ENCODE data around the gene SQSTM1. TPM values are rescaled to one million over a fixed set of nuclear protein-coding genes. Genes with fewer than 3 reads are reported as not detected.

The SQSTM1 gene
- total RNA-seq, 1 experiment from 2014 or later = 341 TPM

- H4K20me1 ChIP-seq (ENCODE audit: low read length) = no peaks in the 10 kb centered on the region
- BruUV-seq (replicated peaks) = no TSS peak
- no peak for TF ChIP-seq EZH2 (IDR thresholded peaks at IDR 0.05; ENCODE audit: low read length, unreplicated experiment)
- TF ChIP-seq CTCF (conservative IDR thresholded peaks at IDR 0.05; ENCODE audit: low read depth, low read length) = peak; percentile 22; the same call in 1 of the 2 replicates
- no peak for TF ChIP-seq EZH2phosphoT487 (IDR thresholded peaks at IDR 0.05; ENCODE audit: borderline replicate concordance, low read length)
- H3K9me3 ChIP-seq (ENCODE audit: low read length) = no peaks in the 10 kb centered on the region
- CTCF ChIA-PET = no interaction called here
- H2AFZ ChIP-seq (ENCODE audit: low read length) = no peak overlapping the region
- H3K27me3 ChIP-seq (ENCODE audit: low read length) = no peaks in the 10 kb centered on the region
- no peak overlapping the region for H3K4me2 ChIP-seq (ENCODE audit: low read length)
- H3K27ac ChIP-seq (ENCODE audit: low read length) = no peak overlapping the region
- H3K79me2 ChIP-seq (ENCODE audit: low read length) = no peaks in the 10 kb centered on the region
- H3F3A ChIP-seq (ENCODE audit: low read length, unreplicated experiment) = no peaks in the 10 kb centered on the region
- intact Hi-C loops (cut with micrococcal nuclease) = no loop called here
- POLR2A ChIA-PET (ENCODE audit: unreplicated experiment) = no interaction called here
- no peaks in the 10 kb centered on the region for H3K9me2 ChIP-seq (replicated peaks; ENCODE audit: low read length)
- no peak overlapping the region for H3K9ac ChIP-seq (ENCODE audit: low read length)
- H3K4me3 ChIP-seq (ENCODE audit: low read length) = no peak overlapping the region
- no peaks in the 10 kb centered on the region; the same call in 1 of the 2 replicates for H3K36me3 ChIP-seq (ENCODE audit: low read depth, low read length)
- ATAC-seq = peak; percentile 30; the same call in 1 of the 2 replicates
- no peaks in the 10 kb centered on the region for H3K4me1 ChIP-seq (ENCODE audit: insufficient read depth, low read length)
- no peak for DNase-seq
Observed at GRCh38 chr5:179866241-179867078, 45.8 kb downstream of the SQSTM1 start.

- H3K4me2 ChIP-seq (ENCODE audit: low read length) = no peak overlapping the region
- H3K27me3 ChIP-seq (ENCODE audit: low read length) = no peaks in the 10 kb centered on the region
- CTCF ChIA-PET = no interaction called here
- intact Hi-C loops (cut with micrococcal nuclease) = no loop called here
- POLR2A ChIA-PET (ENCODE audit: unreplicated experiment) = no interaction called here
- TF ChIP-seq EZH2 (IDR thresholded peaks at IDR 0.05; ENCODE audit: low read length, unreplicated experiment) (no peak), CTCF (conservative IDR thresholded peaks at IDR 0.05; ENCODE audit: low read depth, low read length) (no peak), EZH2phosphoT487 (IDR thresholded peaks at IDR 0.05; ENCODE audit: borderline replicate concordance, low read length) (no peak)
- no peak overlapping the region for H3K4me3 ChIP-seq (ENCODE audit: low read length)
- DNase-seq = no peak
- no peaks in the 10 kb centered on the region; the same call in 1 of the 2 replicates for H3K36me3 ChIP-seq (ENCODE audit: low read depth, low read length)
- ATAC-seq = no peak
- no TSS peak for BruUV-seq (replicated peaks)
- no peaks in the 10 kb centered on the region for H3K9me3 ChIP-seq (ENCODE audit: low read length)
- no peak overlapping the region for H3K9ac ChIP-seq (ENCODE audit: low read length)
- H3F3A ChIP-seq (ENCODE audit: low read length, unreplicated experiment) = no peaks in the 10 kb centered on the region
- no peaks in the 10 kb centered on the region for H4K20me1 ChIP-seq (ENCODE audit: low read length)
- no peaks in the 10 kb centered on the region for H3K9me2 ChIP-seq (replicated peaks; ENCODE audit: low read length)
- H3K79me2 ChIP-seq (ENCODE audit: low read length) = no peaks in the 10 kb centered on the region
- H3K27ac ChIP-seq (ENCODE audit: low read length) = no peak overlapping the region
- H2AFZ ChIP-seq (ENCODE audit: low read length) = no peak overlapping the region
- no peaks in the 10 kb centered on the region for H3K4me1 ChIP-seq (ENCODE audit: insufficient read depth, low read length)
Observed at GRCh38 chr5:179867079-179867465, 46.4 kb downstream of the SQSTM1 start.

GRCh38 chr5:179867476-179867875, 46.8 kb downstream of the SQSTM1 start:
- ATAC-seq (no peak), DNase-seq (no peak)
- Histone ChIP-seq H3K9me2 (replicated peaks; ENCODE audit: low read length) (no peaks in the 10 kb centered on the region), H2AFZ (ENCODE audit: low read length) (no peak overlapping the region), H3K36me3 (ENCODE audit: low read depth, low read length) (no peaks in the 10 kb centered on the region; the same call in 1 of the 2 replicates), H3K79me2 (ENCODE audit: low read length) (no peaks in the 10 kb centered on the region), H3K4me2 (ENCODE audit: low read length) (no peak overlapping the region), H3K4me1 (ENCODE audit: insufficient read depth, low read length) (no peaks in the 10 kb centered on the region), H3K27ac (ENCODE audit: low read length) (no peak overlapping the region), H3F3A (ENCODE audit: low read length, unreplicated experiment) (no peaks in the 10 kb centered on the region), H3K27me3 (ENCODE audit: low read length) (no peaks in the 10 kb centered on the region), H3K9me3 (ENCODE audit: low read length) (no peaks in the 10 kb centered on the region), H4K20me1 (ENCODE audit: low read length) (no peaks in the 10 kb centered on the region), H3K4me3 (ENCODE audit: low read length) (no peak overlapping the region), H3K9ac (ENCODE audit: low read length) (no peak overlapping the region)
- intact Hi-C loops (cut with micrococcal nuclease) = no loop called here
- ChIA-PET CTCF (no interaction called here), POLR2A (ENCODE audit: unreplicated experiment) (interaction anchor here (0.5 kb wide), 1 partner anchor 28 kb away, joined by 3 read pairs; no protein-coding TSS in a partner anchor)
- TF ChIP-seq EZH2phosphoT487 (IDR thresholded peaks at IDR 0.05; ENCODE audit: borderline replicate concordance, low read length) = no peak
- no peak for TF ChIP-seq EZH2 (IDR thresholded peaks at IDR 0.05; ENCODE audit: low read length, unreplicated experiment)
- TF ChIP-seq CTCF (conservative IDR thresholded peaks at IDR 0.05; ENCODE audit: low read depth, low read length) = no peak
- BruUV-seq (replicated peaks) = no TSS peak

Data from PC-3 (cell line).